ENCODE results near the gene SCARF2.
"Not testable (repeated sequence)": the region's sequence is repeated elsewhere in the genome, so short reads cannot be mapped to it uniquely, and the experiment has no call there.

Gene SCARF2

DNA sequence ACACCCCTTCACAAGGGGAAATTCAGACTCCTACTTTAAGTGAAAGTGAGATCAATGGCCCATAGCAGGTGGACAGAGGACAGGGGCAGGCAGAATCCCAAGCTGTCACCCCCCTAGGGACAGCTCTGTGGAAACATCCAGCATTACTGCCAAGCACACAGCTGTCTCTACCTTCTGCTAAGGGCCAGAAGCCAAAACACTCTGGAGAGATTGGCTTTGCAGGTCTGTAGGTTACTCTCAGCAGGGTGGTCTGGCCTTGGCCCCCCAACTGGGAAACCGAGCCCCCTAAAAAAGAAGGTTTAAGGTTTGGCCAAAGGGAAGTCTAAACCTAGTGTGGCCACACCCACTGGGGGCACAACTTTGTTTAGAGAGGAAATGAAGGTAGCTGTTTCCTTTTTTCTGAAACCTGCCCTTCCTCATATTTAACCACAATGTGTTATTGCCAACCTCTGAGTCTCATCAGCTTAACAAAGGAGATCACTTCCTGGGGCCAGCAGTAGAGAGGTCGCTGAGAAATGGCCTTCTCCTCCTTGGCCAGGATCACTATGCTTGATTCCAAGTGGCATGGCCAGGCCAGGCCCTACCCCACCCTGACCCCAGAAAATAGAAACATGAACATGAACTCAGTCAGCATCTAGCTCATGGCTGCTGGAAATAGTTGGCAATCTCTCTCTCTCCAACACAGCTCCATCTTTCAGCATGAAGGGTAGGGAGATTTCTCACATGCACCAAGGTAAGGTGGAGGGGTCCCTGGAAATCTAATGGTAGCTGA, 25.9 kb upstream of the SCARF2 start:
- DNase-seq = peak in 2 of 10 donors; percentile 5 to 20
- intact Hi-C loops (cut with DNase I) = no loop called here

DNA sequence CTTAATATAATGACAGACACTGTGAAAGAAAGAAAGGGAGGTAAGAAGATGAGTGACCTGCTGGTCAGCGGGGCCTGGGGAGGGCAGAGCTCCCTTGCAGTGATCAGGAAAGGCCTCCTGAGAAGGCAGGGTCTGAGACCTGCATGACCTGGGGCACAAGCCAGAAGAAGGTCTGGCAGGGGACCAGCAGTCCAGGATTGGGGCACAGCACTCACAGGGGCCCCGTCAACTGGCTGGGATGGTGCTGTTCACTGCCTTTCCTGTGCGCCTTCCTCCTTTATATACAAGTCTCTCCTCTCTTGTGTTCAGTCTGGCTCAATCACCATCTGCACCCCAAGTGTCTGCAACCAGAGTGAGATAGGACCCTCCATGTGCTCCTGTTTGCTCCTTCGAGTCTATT, 22.2 kb upstream of the SCARF2 start:
- intact Hi-C loops (cut with DNase I) = no loop called here
- peak in 3 of 10 donors; percentile 5 to 74 (median 25) for DNase-seq

DNA sequence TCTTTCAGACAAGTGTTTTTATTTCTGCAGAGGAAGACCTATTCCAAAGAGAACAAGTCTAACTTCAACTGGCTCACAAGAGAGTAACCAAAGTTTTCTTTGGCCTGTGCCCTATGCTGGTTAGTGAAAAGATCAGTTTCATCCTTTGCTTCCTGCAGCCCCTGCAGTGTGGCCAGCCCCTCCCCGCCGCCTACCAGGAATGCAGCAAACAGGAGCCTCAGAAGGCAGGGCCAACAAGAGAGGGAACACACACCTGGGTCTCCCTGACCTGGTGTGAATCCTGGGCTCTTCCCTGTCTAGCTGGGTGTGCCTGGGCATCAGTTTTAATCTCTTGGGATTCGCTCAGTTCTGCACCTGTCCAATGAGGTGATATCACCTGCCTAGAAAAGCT, 21.5 kb upstream of the SCARF2 start:
- peak in 2 of 10 donors; percentile 23 to 39 for DNase-seq
- intact Hi-C loops (cut with DNase I) = no loop called here

DNA sequence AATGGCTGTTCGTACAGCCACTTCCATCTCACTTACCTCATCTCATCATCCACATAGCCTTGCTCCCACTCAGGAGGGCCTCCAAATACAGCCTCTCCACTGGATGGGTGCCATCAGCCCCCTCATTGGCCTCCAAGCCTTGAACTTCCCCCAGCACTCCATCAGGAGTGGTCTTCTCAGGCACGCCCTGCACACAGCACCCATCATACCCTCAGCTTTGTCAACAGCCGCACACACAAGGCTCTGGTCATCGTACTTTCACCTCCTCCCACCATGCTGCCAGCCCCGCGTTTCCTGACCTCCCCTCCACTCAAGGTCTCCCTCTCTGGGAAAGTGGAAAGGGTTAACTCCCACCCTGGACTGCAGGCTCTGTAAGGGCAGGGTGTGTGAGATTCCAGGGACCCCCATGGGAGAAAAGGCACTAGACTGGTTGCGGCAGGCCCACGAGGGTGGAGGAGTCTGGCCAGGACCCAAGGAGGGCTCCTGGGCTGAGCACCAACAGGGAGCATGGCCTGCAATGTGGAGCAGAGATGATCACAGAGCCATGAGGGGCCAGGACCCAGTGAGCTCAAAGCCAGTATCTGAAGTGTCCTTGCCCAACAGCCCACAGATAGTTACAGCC, 21.0 kb upstream of the SCARF2 start:
- intact Hi-C loops (cut with DNase I) = no loop called here
- DNase-seq = peak in 2 of 10 donors; percentile 37 to 52

DNA sequence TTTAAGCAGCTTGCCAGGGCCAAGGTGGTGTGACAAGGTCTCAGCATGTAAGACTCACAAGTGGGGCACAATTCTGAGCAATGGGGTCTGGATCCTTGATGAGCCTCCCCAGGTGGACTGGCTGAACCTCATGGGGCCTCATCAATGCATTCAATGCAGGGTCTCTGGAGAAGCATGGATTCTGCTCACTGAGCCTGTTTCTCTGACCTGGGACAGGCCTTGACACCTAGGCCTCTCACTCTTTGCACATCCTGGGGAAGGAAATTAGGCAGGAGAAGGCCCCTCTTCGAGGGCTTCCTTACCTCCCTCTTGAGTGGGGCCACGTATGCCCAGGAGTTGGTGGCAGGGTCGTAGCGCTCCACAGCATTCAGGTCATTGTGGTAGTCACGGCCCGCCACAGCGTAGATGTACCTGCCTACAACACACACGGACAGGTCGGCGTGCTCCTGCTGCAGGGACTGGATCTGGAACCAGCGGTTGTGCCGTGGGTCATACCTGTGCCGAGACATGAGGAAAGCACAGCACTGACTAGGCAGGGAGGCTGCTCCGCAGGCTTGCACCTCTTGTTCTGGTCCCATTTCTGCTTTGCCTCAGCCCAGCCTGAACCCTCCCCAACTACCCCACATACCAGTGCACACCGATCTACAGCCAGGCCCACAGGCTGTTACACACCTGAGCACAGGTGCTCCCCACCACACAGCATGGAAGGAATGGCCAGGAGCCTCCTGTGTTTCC, 20.0 kb upstream of the SCARF2 start:
- DNase-seq = peak in 3 of 10 donors; percentile 29 to 76 (median 45)
- intact Hi-C loops (cut with DNase I) = no loop called here

DNA sequence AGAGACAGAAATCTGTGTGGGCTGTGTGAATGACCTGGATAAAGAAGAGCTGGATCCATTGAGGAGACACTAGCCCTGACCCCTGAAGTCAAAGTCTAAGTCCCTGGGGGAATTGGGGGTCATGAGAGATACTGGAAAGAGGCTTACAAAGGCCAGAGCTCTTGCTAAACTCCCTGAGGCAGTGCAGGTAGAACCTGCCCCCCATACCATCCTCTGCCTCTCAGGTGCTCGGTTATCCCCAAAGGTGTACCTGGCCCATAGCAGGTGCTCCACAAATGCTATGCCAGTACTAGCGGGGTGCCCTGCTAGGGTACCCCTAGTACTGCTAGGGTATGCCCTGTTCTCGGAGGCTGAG, 19.1 kb upstream of the SCARF2 start:
- intact Hi-C loops (cut with DNase I) = loop anchor here (1.0 kb wide), 1 partner anchor 38 kb away; no protein-coding TSS in a partner anchor
- DNase-seq = peak in 3 of 10 donors; percentile 16 to 22 (median 20)

DNA sequence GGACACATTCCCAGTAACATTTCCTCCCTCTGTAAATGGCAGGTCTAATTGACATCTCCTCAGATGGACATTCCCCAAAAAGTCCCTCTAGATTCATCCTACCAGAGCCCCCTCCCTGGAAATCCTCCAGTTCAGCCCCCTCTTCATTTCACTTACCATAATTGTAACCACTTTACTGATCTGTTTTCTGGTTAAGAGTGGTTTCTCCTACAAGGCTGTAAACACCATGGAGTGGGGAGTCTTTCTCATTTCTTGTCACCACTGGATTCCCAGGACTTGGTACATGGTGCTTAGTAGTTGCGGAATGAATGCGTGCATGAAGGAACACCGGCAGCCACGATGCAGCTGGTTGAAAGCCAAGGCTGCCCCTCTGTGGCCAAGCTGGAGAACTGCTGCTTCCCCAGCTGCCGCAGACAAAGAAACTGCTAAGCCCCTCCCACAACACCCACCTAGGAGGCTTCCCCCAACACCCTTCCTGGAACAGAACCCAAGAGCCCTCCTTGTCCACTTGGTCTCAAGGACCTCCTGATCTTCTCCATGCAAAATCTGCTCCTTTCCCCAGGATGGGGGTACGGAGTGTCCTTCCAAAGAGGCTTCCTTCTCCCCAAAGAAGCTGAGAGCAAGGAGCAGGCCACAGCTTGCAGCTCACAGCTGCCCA, 18.6 kb upstream of the SCARF2 start:
- peak; percentile 67 to 97 (median 76) for DNase-seq
- intact Hi-C loops (cut with DNase I) = loop anchor here (1.0 kb wide), 1 partner anchor 38 kb away; no protein-coding TSS in a partner anchor

DNA sequence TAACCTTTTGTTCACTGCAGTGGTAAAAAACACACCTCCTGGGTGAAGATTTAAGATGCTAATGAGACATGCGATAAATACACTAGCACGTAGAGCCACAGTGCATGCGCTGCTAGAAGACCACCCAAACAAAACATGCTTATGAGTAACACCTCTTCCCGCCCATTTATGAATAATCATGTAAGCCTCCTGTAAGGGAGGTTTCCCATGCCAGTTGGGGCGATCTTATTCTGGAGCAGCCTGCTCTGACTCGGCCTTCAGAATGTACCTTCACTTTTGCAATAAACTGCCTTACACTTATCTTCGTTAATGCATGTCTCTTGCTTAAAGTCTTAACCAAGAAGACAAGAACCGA, 18.1 kb upstream of the SCARF2 start:
- intact Hi-C loops (cut with DNase I) = loop anchor here (1.0 kb wide), 1 partner anchor 37 kb away; no protein-coding TSS in a partner anchor
- peak in 1 of 10 donors; percentile 0 for DNase-seq

DNA sequence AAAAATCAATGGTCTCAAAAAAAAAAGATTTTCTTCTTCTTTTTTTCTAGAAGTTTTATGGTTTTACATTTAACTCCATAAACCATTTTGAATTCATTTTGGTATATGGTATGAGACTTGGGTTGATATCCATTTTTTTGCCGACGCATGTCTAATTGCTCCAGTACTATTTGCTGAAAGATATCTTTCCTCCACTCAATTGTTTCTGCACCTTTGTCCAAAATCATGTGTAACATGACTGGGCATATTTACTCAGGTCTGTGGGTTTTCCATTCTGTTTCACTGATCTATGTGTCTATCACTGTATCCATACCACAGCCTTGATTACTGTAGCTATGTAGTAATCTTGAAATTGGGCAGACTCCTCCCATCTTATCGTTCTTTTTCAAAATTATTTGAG, 15.6 kb upstream of the SCARF2 start:
- DNase-seq = peak in 1 of 10 donors; percentile 0
- intact Hi-C loops (cut with DNase I) = no loop called here

DNA sequence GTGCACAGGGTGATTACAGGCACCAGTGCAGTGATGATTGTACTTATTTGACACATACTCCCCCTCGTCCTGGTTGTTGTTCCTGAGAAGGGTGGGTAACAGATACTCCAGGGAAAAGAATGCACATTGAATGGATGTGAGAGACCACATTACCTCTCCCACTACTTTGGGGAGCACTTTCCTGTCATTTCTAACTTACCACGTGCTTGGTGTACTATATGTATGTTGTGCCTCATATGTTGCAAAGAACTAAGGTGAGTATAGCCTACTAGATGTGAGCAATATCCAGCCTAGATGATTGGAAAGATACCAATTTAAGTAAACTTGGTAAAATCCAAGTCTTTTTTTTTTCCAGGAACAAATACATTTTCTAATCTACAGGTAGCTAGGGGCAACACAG, 14.3 kb upstream of the SCARF2 start:
- intact Hi-C loops (cut with DNase I) = no loop called here
- no peak for DNase-seq

DNA sequence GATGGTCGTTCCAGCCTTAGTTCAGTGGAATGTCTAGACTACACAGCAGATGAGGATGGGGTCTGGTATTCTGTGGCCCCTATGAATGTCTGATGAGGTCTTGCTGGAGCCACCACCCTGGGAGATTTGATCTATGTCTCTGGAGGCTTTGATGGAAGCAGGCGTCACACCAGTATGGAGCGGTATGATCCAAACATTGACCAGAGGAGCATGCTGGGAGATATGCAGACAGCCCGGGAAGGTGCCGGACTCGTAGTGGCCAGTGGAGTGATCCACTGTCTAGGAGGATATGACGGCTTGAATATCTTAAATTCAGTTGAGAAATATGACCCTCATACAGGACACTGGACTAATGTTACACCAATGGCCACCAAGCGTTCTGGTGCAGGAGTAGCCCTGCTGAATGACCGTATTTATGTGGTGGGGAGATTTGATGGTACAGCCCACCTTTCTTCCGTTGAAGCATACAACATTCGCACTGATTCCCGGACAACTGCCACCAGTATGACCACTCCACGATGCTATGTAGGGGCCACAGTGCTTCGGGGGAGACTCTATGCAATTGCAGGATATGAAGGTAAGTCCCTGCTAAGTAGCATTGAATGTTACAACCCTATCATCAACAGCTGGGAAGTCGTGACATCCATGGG, 13.6 kb upstream of the SCARF2 start:
- DNase-seq = peak in 3 of 10 donors; percentile 14 to 39 (median 31)
- intact Hi-C loops (cut with DNase I) = not testable (repeated sequence)

DNA sequence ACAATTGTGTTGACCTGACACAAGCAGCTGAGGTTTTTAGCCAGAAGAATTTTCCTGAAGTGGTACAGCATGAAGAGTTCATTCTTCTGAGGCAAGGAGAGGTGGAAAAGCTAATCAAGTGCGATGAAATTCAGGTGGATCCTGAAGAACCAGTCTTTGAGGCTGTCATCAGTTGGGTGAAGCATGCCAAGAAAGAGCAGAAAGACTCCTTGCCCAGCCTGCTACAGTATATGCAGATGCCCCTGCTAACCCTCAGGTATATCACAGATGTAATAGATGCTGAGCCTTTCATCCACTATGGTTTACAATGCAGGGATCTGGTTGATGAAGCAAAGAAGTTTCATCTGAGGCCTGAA, 12.9 kb upstream of the SCARF2 start:
- no peak for DNase-seq
- intact Hi-C loops (cut with DNase I) = no loop called here

DNA sequence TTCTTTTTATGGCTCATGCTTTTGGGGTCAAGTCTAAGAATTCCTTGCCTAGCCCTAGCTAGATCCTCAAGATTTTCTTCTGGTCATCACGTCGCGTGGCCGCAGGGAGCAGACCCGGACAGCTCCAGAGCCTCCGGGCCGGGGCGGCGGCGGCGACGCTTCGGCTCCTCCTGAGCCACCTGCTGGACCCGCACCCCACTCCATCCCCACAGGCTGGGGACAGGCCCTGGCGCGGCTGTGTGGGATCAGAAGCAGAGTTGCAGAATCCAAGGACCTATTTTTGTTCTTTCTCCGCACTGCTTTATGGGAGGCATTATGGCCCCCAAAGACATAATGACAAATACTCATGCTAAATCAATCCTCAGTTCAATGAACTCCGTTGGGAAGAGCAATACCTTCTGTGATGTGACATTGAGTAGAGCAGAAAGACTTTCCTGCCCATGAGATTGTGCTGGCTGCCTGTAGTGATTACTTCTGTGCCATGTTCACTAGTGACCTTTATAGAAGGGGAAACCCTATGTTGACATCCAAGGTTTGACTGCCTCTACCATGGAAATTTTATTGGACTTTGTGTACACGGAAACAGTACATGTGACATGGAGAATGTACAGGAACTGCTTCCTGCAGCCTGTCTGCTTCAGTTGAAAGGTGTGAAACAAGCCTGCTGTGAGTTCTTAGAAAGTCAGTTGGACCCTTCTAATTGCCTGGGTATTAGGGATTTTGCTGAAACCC, 12.4 kb upstream of the SCARF2 start:
- peak in 3 of 10 donors; percentile 51 to 72 (median 68) for DNase-seq
- intact Hi-C loops (cut with DNase I) = no loop called here

DNA sequence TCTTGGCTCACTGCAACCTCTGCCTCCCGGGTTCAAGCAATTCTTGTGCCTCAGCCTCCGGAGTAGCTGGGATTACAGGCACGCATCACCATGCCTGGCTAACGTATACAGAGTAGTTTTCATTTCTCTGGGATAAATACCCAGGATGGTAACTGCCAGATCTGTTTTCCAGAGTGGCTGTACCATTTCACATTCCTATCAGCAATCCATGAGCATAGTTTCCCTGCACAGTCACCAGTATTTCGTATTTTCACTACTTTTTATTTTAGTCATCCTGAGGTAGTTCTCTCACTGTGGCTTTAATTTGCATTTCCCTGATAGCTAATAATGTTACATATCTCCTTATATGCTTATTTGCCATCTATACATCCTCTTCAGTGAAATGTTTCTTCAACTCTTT, 11.0 kb upstream of the SCARF2 start:
- DNase-seq = peak in 2 of 10 donors; percentile 23 to 33
- intact Hi-C loops (cut with DNase I) = no loop called here

DNA sequence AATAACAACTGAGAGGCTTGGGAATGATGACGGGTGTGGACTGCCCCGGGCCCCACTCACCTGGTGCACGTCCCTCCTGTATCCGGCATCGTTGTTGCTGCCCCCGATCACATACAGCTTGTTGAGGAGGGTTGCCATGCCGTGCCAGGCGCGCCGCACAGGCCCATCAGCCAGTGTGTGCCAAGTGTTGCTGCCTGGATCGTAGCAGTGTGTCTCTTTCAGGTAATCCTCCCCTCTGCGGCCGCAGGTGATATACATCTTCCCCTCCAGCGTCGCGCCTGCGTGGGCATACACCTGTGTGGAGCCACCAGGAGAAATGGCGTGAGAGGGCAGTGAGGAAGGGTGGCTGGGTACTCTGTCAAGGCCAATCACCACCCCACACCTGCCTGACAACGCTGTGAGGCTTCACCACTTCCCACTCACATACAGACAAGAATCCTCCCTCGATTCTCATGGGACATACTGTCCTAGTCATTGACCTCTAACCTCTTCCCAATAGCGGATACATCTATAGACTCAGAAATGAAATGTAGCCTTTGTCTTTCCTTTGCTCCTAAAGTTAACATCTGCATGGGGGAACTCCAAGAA, 8.9 kb upstream of the SCARF2 start:
- intact Hi-C loops (cut with DNase I) = no loop called here
- peak in 2 of 10 donors; percentile 30 to 61 for DNase-seq

DNA sequence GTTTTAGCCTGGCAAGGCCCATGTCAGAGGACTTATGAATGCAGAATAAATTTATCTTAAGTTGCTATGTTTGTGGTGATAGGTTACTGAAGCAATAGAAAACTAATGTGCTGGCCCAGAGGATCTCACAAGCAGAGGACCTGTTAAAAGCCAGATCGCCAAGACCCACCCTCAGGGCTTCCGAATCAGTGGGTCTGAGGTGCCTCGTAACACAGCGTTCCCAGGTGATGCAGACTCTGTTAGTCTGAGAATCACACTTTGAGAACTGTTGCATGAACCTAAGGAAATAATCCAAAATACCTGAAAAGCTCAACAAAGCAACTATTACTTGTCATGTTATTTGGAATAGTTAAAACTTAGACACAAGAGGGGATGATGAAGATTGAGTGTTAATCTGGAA, 6.7 kb upstream of the SCARF2 start:
- intact Hi-C loops (cut with DNase I) = no loop called here
- DNase-seq = peak in 1 of 10 donors; percentile 2

DNA sequence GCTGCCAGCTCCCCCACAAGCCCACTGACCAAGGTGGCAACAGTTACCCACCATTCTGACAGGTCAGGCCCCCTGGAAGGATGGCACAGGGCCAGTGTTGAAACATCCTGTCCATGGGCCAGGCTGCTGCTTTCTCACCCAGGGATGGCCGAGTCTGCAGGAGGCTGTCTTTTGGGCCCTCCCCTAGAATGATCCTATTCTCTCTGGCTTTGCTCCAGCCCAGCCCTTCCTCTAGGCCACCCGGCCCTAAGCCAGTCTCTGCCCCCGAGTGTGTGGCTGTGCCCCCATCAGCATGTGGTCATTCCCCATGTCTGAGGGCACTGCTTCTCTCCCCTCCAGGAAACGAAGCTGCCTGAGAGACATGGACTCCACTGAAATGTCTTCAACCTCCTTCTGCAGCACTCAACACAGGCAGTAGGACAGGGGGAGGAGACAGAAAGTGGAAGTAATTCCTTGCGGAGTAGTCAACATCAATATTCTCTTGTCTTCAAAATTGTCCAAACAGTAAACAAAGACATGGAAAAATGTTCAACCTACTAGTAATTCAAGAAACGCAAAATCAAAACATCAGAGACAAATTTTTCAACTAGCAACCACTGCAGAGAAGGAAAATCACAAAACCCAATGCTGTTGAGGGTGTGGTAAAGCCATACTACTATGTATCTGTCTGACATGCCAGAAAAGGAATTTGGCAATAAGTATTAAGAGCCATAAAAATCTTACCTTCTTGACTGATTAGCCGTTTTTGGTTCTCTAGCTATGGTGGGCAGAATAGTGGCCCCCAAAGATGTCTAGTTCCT, 5.1 kb upstream of the SCARF2 start:
- DNase-seq = peak in 2 of 10 donors; percentile 39 to 53
- intact Hi-C loops (cut with DNase I) = no loop called here
